ENCODE measurements around the gene ITGB3. TPM values are rescaled to one million over a fixed set of nuclear protein-coding genes. Genes with fewer than 3 reads are reported as not detected.

The ITGB3 gene
- total and polyA plus RNA-seq, 9 of the 15 experiments (the other 6 are each of a cell fraction or from before 2014, with no cell fraction given) = 0.08 to 2.6 (median 0.62) TPM; not detected in 1

DNA sequence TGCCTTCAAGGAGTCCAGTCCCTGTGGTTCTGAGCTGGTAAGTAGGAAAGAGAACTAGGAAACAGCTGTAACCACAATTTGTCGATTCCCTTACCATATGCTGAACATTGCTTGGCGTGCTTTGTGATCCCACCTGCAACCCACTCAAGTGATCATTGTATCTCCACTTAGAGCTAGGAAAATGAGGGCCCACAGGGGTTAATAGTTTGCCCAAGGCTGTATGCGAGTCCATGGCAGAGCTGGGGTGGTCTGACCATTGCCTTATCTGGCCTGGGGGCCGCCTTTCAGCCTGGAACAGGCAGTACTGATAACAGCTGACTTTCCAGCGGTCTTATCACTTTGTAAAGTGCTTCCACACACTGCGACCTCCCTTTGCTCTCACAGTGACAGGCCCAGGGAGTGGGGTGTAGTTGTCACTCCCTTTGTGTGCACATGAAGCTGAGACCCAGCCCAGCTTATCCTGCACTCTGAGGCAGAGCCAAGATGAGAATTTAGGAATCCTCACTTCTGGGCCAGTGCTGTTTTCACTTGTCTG lies 34.7 kb upstream of the ITGB3 start (continued):
- TF ChIP-seq, protein P1, sequence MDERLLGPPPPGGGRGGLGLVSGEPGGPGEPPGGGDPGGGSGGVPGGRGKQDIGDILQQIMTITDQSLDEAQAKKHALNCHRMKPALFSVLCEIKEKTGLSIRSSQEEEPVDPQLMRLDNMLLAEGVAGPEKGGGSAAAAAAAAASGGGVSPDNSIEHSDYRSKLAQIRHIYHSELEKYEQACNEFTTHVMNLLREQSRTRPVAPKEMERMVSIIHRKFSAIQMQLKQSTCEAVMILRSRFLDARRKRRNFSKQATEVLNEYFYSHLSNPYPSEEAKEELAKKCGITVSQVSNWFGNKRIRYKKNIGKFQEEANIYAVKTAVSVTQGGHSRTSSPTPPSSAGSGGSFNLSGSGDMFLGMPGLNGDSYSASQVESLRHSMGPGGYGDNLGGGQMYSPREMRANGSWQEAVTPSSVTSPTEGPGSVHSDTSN (CRISPR knock-in tag; IDR thresholded peaks at IDR 0.05; ENCODE audit: low read depth) = no peak
- TF ChIP-seq, protein P1 (tag; conservative IDR thresholded peaks at IDR 0.05; ENCODE audit: low read depth) = no peak; the same call in 1 of the 2 replicates
- TF ChIP-seq, protein P2, sequence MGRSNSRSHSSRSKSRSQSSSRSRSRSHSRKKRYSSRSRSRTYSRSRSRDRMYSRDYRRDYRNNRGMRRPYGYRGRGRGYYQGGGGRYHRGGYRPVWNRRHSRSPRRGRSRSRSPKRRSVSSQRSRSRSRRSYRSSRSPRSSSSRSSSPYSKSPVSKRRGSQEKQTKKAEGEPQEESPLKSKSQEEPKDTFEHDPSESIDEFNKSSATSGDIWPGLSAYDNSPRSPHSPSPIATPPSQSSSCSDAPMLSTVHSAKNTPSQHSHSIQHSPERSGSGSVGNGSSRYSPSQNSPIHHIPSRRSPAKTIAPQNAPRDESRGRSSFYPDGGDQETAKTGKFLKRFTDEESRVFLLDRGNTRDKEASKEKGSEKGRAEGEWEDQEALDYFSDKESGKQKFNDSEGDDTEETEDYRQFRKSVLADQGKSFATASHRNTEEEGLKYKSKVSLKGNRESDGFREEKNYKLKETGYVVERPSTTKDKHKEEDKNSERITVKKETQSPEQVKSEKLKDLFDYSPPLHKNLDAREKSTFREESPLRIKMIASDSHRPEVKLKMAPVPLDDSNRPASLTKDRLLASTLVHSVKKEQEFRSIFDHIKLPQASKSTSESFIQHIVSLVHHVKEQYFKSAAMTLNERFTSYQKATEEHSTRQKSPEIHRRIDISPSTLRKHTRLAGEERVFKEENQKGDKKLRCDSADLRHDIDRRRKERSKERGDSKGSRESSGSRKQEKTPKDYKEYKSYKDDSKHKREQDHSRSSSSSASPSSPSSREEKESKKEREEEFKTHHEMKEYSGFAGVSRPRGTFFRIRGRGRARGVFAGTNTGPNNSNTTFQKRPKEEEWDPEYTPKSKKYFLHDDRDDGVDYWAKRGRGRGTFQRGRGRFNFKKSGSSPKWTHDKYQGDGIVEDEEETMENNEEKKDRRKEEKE (IDR thresholded peaks at IDR 0.05; ENCODE audit: borderline replicate concordance in 1 of 2, control insufficient read depth in 1 of 2, low read depth in 2 of 2, low read length in 1 of 2) = no peak
- TF ChIP-seq YY1 (IDR thresholded peaks at IDR 0.05; ENCODE audit: borderline replicate concordance in 1 of 3, control insufficient read depth in 1 of 3, extremely low read depth in 1 of 3, insufficient read depth in 3 of 3, insufficient read length in 1 of 3, insufficient replicate concordance in 2 of 3, low read depth in 1 of 3, low read length in 2 of 3) (no peak), GATAD2B (IDR thresholded peaks at IDR 0.05; ENCODE audit: borderline replicate concordance) (peak; percentile 91; the same call in 1 of the 2 replicates), STAG1 (CRISPR knock-in tag; IDR thresholded peaks at IDR 0.05; ENCODE audit: borderline replicate concordance) (no peak), SAP30 (IDR thresholded peaks at IDR 0.05; ENCODE audit: borderline replicate concordance, insufficient read depth, low read depth, low read length, poor library complexity, severe bottlenecking) (peak; percentile 63), ZBTB8A (IDR thresholded peaks at IDR 0.05; ENCODE audit: partially characterized antibody) (no peak), MTA1 (IDR thresholded peaks at IDR 0.05; ENCODE audit: borderline replicate concordance) (peak; percentile 88), TEAD2 (tag; IDR thresholded peaks at IDR 0.05) (no peak), SAFB2 (IDR thresholded peaks at IDR 0.05; ENCODE audit: borderline replicate concordance, low read depth, low read length, severe bottlenecking) (no peak), ZNF766 (CRISPR knock-in tag; conservative IDR thresholded peaks at IDR 0.05) (peak; percentile 81), TAF7 (tag; IDR thresholded peaks at IDR 0.05) (no peak), POLR2AphosphoS2 (IDR thresholded peaks at IDR 0.05; ENCODE audit: low read length) (no peak), XRCC5 (IDR thresholded peaks at IDR 0.05; ENCODE audit: low read depth, low read length) (peak; percentile 51; the same call in 1 of the 2 replicates)
- TF ChIP-seq, protein P3, sequence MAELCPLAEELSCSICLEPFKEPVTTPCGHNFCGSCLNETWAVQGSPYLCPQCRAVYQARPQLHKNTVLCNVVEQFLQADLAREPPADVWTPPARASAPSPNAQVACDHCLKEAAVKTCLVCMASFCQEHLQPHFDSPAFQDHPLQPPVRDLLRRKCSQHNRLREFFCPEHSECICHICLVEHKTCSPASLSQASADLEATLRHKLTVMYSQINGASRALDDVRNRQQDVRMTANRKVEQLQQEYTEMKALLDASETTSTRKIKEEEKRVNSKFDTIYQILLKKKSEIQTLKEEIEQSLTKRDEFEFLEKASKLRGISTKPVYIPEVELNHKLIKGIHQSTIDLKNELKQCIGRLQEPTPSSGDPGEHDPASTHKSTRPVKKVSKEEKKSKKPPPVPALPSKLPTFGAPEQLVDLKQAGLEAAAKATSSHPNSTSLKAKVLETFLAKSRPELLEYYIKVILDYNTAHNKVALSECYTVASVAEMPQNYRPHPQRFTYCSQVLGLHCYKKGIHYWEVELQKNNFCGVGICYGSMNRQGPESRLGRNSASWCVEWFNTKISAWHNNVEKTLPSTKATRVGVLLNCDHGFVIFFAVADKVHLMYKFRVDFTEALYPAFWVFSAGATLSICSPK (IDR thresholded peaks at IDR 0.05; ENCODE audit: borderline replicate concordance) = no peak
- TF ChIP-seq, protein P4, sequence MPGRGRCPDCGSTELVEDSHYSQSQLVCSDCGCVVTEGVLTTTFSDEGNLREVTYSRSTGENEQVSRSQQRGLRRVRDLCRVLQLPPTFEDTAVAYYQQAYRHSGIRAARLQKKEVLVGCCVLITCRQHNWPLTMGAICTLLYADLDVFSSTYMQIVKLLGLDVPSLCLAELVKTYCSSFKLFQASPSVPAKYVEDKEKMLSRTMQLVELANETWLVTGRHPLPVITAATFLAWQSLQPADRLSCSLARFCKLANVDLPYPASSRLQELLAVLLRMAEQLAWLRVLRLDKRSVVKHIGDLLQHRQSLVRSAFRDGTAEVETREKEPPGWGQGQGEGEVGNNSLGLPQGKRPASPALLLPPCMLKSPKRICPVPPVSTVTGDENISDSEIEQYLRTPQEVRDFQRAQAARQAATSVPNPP (IDR thresholded peaks at IDR 0.05; ENCODE audit: borderline replicate concordance, insufficient read depth, insufficient read length) = no peak
